Activated T-cell treated with anti-CD3 and anti-CD28 coated beads, Interleukin-2, amount 50 U/mL, for 1 hour (primary cell): ENCODE data around the gene CDH9.

Experiments used
- DNase-seq: peaks from one replicate; pipeline ENCODE4 v3.0.0-alpha.2; 2020

Gene CDH9, protein sequence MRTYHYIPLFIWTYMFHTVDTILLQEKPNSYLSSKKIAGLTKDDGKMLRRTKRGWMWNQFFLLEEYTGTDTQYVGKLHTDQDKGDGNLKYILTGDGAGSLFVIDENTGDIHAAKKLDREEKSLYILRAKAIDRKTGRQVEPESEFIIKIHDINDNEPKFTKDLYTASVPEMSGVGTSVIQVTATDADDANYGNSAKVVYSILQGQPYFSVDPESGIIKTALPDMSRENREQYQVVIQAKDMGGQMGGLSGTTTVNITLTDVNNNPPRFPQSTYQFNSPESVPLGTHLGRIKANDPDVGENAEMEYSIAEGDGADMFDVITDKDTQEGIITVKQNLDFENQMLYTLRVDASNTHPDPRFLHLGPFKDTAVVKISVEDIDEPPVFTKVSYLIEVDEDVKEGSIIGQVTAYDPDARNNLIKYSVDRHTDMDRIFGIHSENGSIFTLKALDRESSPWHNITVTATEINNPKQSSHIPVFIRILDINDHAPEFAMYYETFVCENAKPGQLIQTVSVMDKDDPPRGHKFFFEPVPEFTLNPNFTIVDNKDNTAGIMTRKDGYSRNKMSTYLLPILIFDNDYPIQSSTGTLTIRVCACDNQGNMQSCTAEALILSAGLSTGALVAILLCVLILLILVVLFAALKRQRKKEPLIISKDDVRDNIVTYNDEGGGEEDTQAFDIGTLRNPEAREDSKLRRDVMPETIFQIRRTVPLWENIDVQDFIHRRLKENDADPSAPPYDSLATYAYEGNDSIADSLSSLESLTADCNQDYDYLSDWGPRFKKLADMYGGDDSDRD

GRCh38 chr5:27038476-27038875 lies at the start of gene CDH9:
Gene CDH9 (minus strand): TSS chr5:27038586. CDS start chr5:26988333, 50,253 bp downstream.
- DNase-seq, result no peak

DNA sequence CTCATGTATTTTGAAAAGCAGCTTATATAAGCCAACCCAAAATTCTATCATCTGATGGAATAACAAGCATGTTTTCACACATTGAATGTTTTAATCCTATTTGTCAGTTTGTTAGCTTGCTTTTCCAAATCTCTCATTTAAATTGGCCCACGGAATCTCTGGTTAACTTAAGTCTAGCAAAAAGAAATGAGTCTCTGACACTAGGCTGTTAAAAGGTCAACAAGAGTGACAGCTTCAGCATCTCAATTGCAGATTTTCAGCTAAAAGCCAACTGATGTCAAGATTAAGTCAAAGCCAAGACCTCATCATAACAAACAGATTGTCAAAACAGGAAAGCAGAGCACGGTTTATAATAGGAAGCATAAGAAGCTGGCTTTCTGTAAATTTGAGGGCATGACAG lies 49.4 kb upstream of the CDH9 start:
- DNase-seq, result no peak

- DNase-seq, result no peak
Observed at GRCh38 chr5:27083449-27084415, 45.3 kb upstream of the CDH9 start.

DNA sequence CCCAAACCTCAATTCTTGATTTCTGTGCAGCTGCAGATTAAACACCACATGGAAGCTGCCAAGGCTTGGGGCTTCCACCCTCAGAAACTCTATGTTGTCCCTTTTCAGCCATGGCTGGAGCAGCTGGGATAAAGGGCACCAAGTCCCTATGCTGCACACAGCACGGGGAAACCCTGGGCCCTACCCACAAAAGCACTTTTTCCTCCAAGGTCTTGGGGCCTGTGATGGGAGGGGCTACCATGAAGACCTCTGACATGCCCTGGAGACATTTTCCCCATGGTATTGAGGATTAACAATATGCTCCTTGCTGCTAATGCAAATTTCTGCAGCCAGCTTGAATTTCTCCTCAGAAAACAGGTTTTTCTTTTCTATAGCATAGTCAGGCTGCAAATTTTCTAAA lies 41.8 kb upstream of the CDH9 start:
- DNase-seq, result no peak

- no peak for DNase-seq
Observed at GRCh38 chr5:27062451-27062850, 24.1 kb upstream of the CDH9 start.

GRCh38 chr5:27048510-27048909 lies 10.1 kb upstream of the CDH9 start:
- no peak for DNase-seq

DNA sequence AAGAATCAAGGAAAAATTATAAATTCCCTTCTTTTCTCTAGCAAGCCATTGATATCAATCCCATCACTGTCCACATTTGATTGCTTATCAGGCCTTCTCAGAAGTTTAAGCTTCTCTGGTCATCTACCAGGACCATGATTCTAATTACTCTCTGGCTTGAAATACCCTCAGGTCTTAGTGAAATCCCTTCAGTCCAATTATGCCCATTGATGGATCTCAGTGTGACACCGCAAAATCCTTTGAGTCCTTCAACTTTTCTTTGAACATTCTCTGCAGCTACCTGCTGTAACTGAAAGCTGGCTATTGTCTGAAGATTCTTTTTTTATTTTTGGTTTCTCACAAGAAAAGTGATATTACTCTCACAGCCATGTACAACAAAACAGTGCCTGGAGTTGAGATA lies 3.0 kb upstream of the CDH9 start:
- DNase-seq, result no peak

- DNase-seq, result no peak
Observed at GRCh38 chr5:27034565-27034964, 3.8 kb downstream of the CDH9 start.

- no peak for DNase-seq
Observed at GRCh38 chr5:27026801-27027200, 11.6 kb downstream of the CDH9 start.

- no peak for DNase-seq
Observed at GRCh38 chr5:27026063-27026462, 12.3 kb downstream of the CDH9 start.

- no peak for DNase-seq
Observed at GRCh38 chr5:27021471-27021870, 16.9 kb downstream of the CDH9 start.

GRCh38 chr5:27020973-27021372 lies 17.4 kb downstream of the CDH9 start:
- DNase-seq, result no peak

DNA sequence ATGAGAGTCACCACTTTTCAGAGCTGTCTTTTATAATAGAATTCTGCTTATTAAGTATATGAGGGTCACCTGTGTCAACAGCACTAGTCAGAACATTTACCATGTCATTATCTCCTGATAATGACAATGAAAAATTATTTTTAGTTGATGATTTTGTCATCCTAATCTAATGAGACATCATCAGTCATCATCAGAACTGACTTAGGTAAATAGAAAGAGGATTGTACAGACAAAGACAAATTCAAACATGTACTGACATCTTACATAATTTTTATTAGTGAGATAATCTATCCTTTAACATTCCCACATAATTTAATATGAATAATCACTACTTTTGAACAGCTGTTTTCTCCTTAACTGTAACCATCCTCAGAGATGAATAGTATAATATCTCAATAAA lies 22.6 kb downstream of the CDH9 start:
- no peak for DNase-seq

DNA sequence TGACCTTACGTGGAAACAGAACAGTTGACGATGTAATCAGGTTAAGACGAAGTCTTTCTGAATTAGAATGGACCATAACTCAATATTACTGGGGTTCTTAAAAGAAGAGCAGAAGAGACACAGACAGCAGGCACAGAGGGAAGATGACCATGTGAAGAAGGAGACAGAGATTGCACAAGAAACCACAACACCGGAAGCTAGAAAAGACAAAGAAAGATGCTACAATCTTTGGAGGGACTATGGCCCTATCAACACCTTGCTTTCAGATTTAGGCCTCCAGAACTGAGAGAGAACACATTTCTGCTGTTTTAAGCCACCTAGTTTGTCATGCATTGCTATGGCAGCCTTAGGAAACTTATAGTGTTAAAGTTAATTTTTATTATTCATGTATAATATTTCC lies 27.1 kb downstream of the CDH9 start:
- DNase-seq, result no peak

GRCh38 chr5:27010646-27011045 lies 27.7 kb downstream of the CDH9 start:
- DNase-seq, result no peak

GRCh38 chr5:27009540-27009915 lies 28.9 kb downstream of the CDH9 start:
- no peak for DNase-seq

- no peak for DNase-seq
Observed at GRCh38 chr5:27008604-27009539, 29.5 kb downstream of the CDH9 start.

GRCh38 chr5:27007121-27007520 lies 31.3 kb downstream of the CDH9 start:
- no peak for DNase-seq

DNA sequence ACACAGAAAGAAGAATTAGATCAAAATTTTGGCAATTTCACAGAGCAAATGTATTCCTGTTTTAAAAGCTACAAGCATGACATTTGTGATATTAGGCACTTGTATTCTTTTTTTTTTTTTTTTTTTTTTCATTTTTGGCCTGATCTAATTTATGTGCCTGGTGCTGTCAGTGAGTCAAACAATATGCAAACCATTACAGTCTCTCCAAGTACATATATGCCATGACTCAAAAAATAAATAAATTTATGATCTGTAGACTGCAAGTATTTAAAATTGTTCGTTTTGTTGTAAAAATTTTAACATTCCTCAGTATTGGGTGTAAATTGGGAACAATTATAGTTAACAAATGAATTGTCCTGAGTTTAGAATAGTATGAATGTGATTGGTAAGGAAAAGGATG lies 51.4 kb downstream of the CDH9 start:
- no peak for DNase-seq

GRCh38 chr5:26981750-26982149 lies 56.6 kb downstream of the CDH9 start:
- no peak for DNase-seq

GRCh38 chr5:26959290-26959689 lies 79.1 kb downstream of the CDH9 start:
- DNase-seq, result no peak

DNA sequence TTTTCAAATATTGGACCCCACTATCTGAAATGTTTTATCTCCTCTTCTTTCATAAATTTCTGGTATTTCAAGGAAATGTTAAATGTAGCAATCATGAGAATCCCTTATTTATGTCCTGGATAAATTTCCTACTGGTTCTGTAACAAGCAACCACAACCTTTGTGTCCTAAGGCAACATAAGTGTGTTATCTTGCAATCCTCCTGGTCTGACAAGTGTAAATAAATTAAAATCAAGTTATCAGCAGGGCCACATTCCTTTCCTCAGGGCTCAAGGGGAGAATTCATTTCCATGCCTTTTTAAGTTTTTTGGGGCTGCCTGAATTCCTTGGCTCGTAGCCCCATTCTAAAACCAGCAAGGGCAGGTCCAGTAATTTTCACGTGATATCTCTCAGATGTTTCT lies 83.2 kb downstream of the CDH9 start:
- no peak for DNase-seq
